Liver (tissue), 9 donors: ENCODE results near the gene FAM78B. TPM values are rescaled to one million over a fixed set of nuclear protein-coding genes. Genes with fewer than 3 reads are reported as not detected.
A peak's percentile ranks its signal among the peaks of the same experiment; 100 is the strongest.

Source experiments
- DNase-seq: peaks from one replicate; pipeline ENCODE4 v3.0.0-alpha.2; 2017; ENCODE audit warnings: low spot score
- H3K27ac ChIP-seq, 2 donors: one replicate each; pipeline ENCODE4 v1.7.0; 2013; ENCODE audit warnings: inconsistent platforms in 2 of 2, low read length in 2 of 2, control low read depth in 1 of 2, low read depth in 1 of 2, mild to moderate bottlenecking in 1 of 2
- H3K27me3 ChIP-seq, 4 donors: one replicate each; pipeline versions ENCODE4 v1.6.1 to v1.7.0; 2013; ENCODE audit warnings: low read length in 3 of 4, inconsistent platforms in 1 of 4, mild to moderate bottlenecking in 1 of 4, moderate library complexity in 1 of 4; ENCODE audit not compliant: control insufficient read depth in 4 of 4, insufficient read depth in 4 of 4
- H3K36me3 ChIP-seq, 4 donors: one replicate each; pipeline versions ENCODE4 v1.6.1 to v1.7.0; 2013; ENCODE audit warnings: low read length in 3 of 4, mild to moderate bottlenecking in 3 of 4, low read depth in 1 of 4, moderate library complexity in 1 of 4; ENCODE audit not compliant: control insufficient read depth in 4 of 4, insufficient read depth in 3 of 4
- H3K4me1 ChIP-seq, 4 donors: one replicate each; pipeline versions ENCODE4 v1.6.1 to v1.7.0; 2013; ENCODE audit warnings: low read length in 3 of 4, mild to moderate bottlenecking in 3 of 4, moderate library complexity in 1 of 4; ENCODE audit not compliant: control insufficient read depth in 4 of 4, insufficient read depth in 4 of 4
- H3K4me3 ChIP-seq, 3 donors: one replicate each; pipeline versions ENCODE4 v1.6.1 to v1.7.0; 2013; ENCODE audit warnings: low read length in 3 of 3, control low read depth in 1 of 3, low read depth in 1 of 3, mild to moderate bottlenecking in 1 of 3
- H3K9ac ChIP-seq, 2 donors: one replicate each; pipeline ENCODE4 v1.7.0; 2013; ENCODE audit warnings: low read length in 2 of 2, mild to moderate bottlenecking in 2 of 2, moderate library complexity in 2 of 2, control low read depth in 1 of 2, low read depth in 1 of 2
- H3K9me3 ChIP-seq, 4 donors: one replicate each; pipeline versions ENCODE4 v1.6.1 to v1.7.0; 2013; ENCODE audit warnings: low read length in 3 of 4; ENCODE audit not compliant: control insufficient read depth in 4 of 4
- ATF3 ChIP-seq: IDR thresholded peaks from 2 replicates; pipeline ENCODE4 v1.6.1; 2016; ENCODE audit warnings: antibody characterized with exemption
- EGR1 ChIP-seq, 2 donors: IDR thresholded peaks; 2 replicates each; pipeline ENCODE4 v1.6.1; 2016 to 2018; ENCODE audit warnings: antibody characterized with exemption in 2 of 2, low read depth in 2 of 2
- FOXA1 ChIP-seq: IDR thresholded peaks from 2 replicates; pipeline ENCODE4 v1.6.1; 2016; ENCODE audit warnings: antibody characterized with exemption
- FOXA2 ChIP-seq: IDR thresholded peaks from 2 replicates; pipeline ENCODE4 v1.6.1; 2016; ENCODE audit warnings: antibody characterized with exemption
- GABPA ChIP-seq, 2 donors: IDR thresholded peaks in 1 of 2; conservative IDR thresholded peaks in 1 of 2; 2 replicates each; pipeline ENCODE4 v1.6.1; 2016; ENCODE audit warnings: antibody characterized with exemption in 2 of 2, mild to moderate bottlenecking in 1 of 2, moderate library complexity in 1 of 2
- HNF4A ChIP-seq, 2 donors: conservative IDR thresholded peaks; 2 replicates each; pipeline ENCODE4 v1.6.1; 2016; ENCODE audit warnings: antibody characterized with exemption in 2 of 2, mild to moderate bottlenecking in 2 of 2
- HNF4G ChIP-seq: IDR thresholded peaks from 2 replicates; pipeline ENCODE4 v1.6.1; 2016; ENCODE audit warnings: antibody characterized with exemption
- JUND ChIP-seq, 2 donors: IDR thresholded peaks; 2 replicates each; pipeline ENCODE4 v1.6.1; 2016; ENCODE audit warnings: antibody characterized with exemption in 2 of 2
- RAD21 ChIP-seq, 2 donors: IDR thresholded peaks; 2 replicates each; pipeline ENCODE4 v1.6.1; 2016; ENCODE audit warnings: antibody characterized with exemption in 2 of 2, mild to moderate bottlenecking in 2 of 2
- REST ChIP-seq: IDR thresholded peaks from 2 replicates; pipeline ENCODE4 v1.6.1; 2016; ENCODE audit warnings: antibody characterized with exemption, mild to moderate bottlenecking
- RXRA ChIP-seq, 2 donors: IDR thresholded peaks; 2 replicates each; pipeline ENCODE4 v1.6.1; 2017 to 2018; ENCODE audit warnings: antibody characterized with exemption in 2 of 2, mild to moderate bottlenecking in 1 of 2
- SP1 ChIP-seq: IDR thresholded peaks from 2 replicates; pipeline ENCODE4 v1.6.1; 2018; ENCODE audit warnings: antibody characterized with exemption, mild to moderate bottlenecking
- TAF1 ChIP-seq: conservative IDR thresholded peaks from 2 replicates; pipeline ENCODE4 v1.6.1; 2016; ENCODE audit warnings: antibody characterized with exemption, mild to moderate bottlenecking
- YY1 ChIP-seq: IDR thresholded peaks from 2 replicates; pipeline ENCODE4 v1.6.1; 2016; ENCODE audit warnings: antibody characterized with exemption, mild to moderate bottlenecking
- ZBTB33 ChIP-seq: IDR thresholded peaks from 2 replicates; pipeline ENCODE4 v1.6.1; 2016; ENCODE audit warnings: antibody characterized with exemption
- WGBS: extraction: QIAGEN DNeasy Blood & Tissue Kit; methylation state at CpG from one replicate; pipeline ENCODE4 v1.1.7; 2013; 5-methylcytosine and 5-hydroxymethylcytosine counted together
- polyA plus RNA-seq, 2 donors: library from polyadenylated mRNA; stranded (reverse) in 1 of 2; unstranded in 1 of 2; fragments of 200-250 nt in 1 of 2; fragments of >200 nt in 1 of 2; fragmentation: Nextera tagmentation in 1 of 2; extraction: Ambion mirVana in 1 of 2; gene quantifications; one replicate each; pipeline versions ENCODE4 v1.2.1 to v1.2.3, GENCODE V29; 2013 to 2015
- total RNA-seq, 2 donors: library from RNA; depleted of rRNA; stranded (reverse); fragments of >200 nt; gene quantifications; one replicate each; pipeline ENCODE4 v1.2.3, GENCODE V29; 2014
- TF ChIP-seq, protein P1 (sequence below): IDR thresholded peaks from 2 replicates; pipeline ENCODE4 v1.6.1; 2016; ENCODE audit warnings: antibody characterized with exemption
- donor health status: healthy.
- donor health status: healthy.
- donor health status: healthy.
- donor health status: healthy.
- donor health status: healthy.

Gene FAM78B
- total and polyA plus RNA-seq, 4 donors: 0.14 to 0.92 (median 0.49) TPM

- H3K27me3 ChIP-seq: no peaks in the 10 kb centered on the region
- H3K9me3 ChIP-seq: no peaks in the 10 kb centered on the region
- WGBS: 85% methylated on average over 2 of the region's 2 CpGs
- no peak for TF ChIP-seq EGR1 (IDR thresholded peaks at IDR 0.05; ENCODE audit: low read depth in 2 of 2)
- TF ChIP-seq HNF4G: no peak
- no peak for TF ChIP-seq YY1
- TF ChIP-seq RAD21 (IDR thresholded peaks at IDR 0.05): no peak
- TF ChIP-seq FOXA1: no peak
- no peak for TF ChIP-seq FOXA2
- DNase-seq: no peak
- no peaks in the 10 kb centered on the region for H3K36me3 ChIP-seq
- H3K27ac ChIP-seq: no peak overlapping the region
- no peak overlapping the region for H3K9ac ChIP-seq
- H3K4me3 ChIP-seq: no peak overlapping the region
- H3K4me1 ChIP-seq: peaks cover 8 to 20% (median 14%) of the 10 kb centered on the region in 4 donors
Observed at GRCh38 chr1:166170075-166170474, 3.3 kb upstream of the FAM78B start.

GRCh38 chr1:166169182-166169581, 2.4 kb upstream of the FAM78B start:
- 62% methylated on average over 3 of the region's 3 CpGs for WGBS
- Histone ChIP-seq H3K36me3 (no peaks in the 10 kb centered on the region), H3K9me3 (no peaks in the 10 kb centered on the region), H3K4me3 (no peak overlapping the region), H3K27ac (no peak overlapping the region), H3K4me1 (peaks cover 8 to 26% (median 17%) of the 10 kb centered on the region in 4 donors), H3K9ac (no peak overlapping the region), H3K27me3 (no peaks in the 10 kb centered on the region)
- TF ChIP-seq, protein P1, sequence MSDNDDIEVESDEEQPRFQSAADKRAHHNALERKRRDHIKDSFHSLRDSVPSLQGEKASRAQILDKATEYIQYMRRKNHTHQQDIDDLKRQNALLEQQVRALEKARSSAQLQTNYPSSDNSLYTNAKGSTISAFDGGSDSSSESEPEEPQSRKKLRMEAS: no peak
- TF ChIP-seq GABPA (IDR thresholded peaks at IDR 0.05 in 1 of 2, conservative IDR thresholded peaks at IDR 0.05 in 1 of 2): no peak
- TF ChIP-seq HNF4A (conservative IDR thresholded peaks at IDR 0.05): no peak
- TF ChIP-seq HNF4G: no peak
- no peak for TF ChIP-seq EGR1 (IDR thresholded peaks at IDR 0.05; ENCODE audit: low read depth in 2 of 2)
- no peak for TF ChIP-seq YY1
- TF ChIP-seq JUND (IDR thresholded peaks at IDR 0.05): no peak
- TF ChIP-seq REST: no peak
- no peak for TF ChIP-seq SP1
- no peak for TF ChIP-seq FOXA1
- no peak for TF ChIP-seq RXRA (IDR thresholded peaks at IDR 0.05)
- TF ChIP-seq ATF3: no peak
- no peak for DNase-seq

DNA sequence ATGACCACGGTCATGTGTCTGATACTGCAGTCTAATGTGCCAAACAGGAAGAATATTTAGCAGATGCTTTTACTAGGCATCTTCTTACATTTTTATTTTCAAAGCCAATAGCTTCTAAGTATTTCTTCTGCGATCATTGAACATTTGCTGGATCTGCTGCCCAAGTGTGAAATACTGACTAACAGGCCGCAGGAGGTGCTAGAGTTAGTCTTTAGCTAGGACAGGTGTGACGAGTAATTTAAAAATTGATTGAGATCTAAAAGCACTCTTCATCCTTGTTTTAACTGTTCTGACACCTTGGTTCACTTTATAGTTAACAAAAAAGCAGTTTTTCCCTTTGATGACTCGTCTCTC, 748 bp upstream of the FAM78B start:
- no peaks in the 10 kb centered on the region for H3K27me3 ChIP-seq
- DNase-seq: no peak
- H3K9ac ChIP-seq: peak overlapping the region in 1 of 2 donors; percentile 1
- H3K36me3 ChIP-seq: no peaks in the 10 kb centered on the region
- peak overlapping the region; percentile 76 to 93 (median 93) for H3K4me3 ChIP-seq
- H3K27ac ChIP-seq: no peak overlapping the region
- no peaks in the 10 kb centered on the region for H3K9me3 ChIP-seq
- 61% methylated on average over 5 of the region's 5 CpGs for whole genome bisulfite sequencing
- peaks cover 8 to 26% (median 17%) of the 10 kb centered on the region in 4 donors for H3K4me1 ChIP-seq
- TF ChIP-seq, protein P1: no peak
- TF ChIP-seq FOXA1 (no peak), ZBTB33 (no peak), RXRA (IDR thresholded peaks at IDR 0.05) (no peak), TAF1 (no peak), JUND (IDR thresholded peaks at IDR 0.05) (no peak), GABPA (IDR thresholded peaks at IDR 0.05 in 1 of 2, conservative IDR thresholded peaks at IDR 0.05 in 1 of 2) (no peak), REST (no peak), HNF4A (conservative IDR thresholded peaks at IDR 0.05) (no peak)
